Subcutaneous abdominal adipose tissue (tissue), 5 donors: ENCODE data around the gene LYRM4.

ENCODE experiments used
- H3K27ac ChIP-seq: one replicate; pipeline ENCODE4 v1.7.0; 2013; ENCODE audit warnings: low read depth, mild to moderate bottlenecking, inconsistent platforms, low read length, moderate library complexity
- H3K27me3 ChIP-seq, 5 donors: one replicate each; pipeline ENCODE4 v1.7.0; 2013; ENCODE audit warnings: low read length in 5 of 5, inconsistent platforms in 1 of 5; ENCODE audit not compliant: control insufficient read depth in 5 of 5, insufficient read depth in 4 of 5
- H3K36me3 ChIP-seq, 5 donors: one replicate each; pipeline ENCODE4 v1.7.0; 2013; ENCODE audit warnings: low read length in 5 of 5; ENCODE audit not compliant: control insufficient read depth in 5 of 5, insufficient read depth in 5 of 5
- H3K4me1 ChIP-seq, 5 donors: one replicate each; pipeline ENCODE4 v1.7.0; 2013; ENCODE audit warnings: low read length in 5 of 5, mild to moderate bottlenecking in 3 of 5, moderate library complexity in 1 of 5; ENCODE audit not compliant: control insufficient read depth in 5 of 5, insufficient read depth in 5 of 5
- H3K4me3 ChIP-seq, 5 donors: one replicate each; pipeline ENCODE4 v1.7.0; 2013; ENCODE audit warnings: low read length in 5 of 5, low read depth in 1 of 5
- H3K9ac ChIP-seq, 5 donors: one replicate each; pipeline ENCODE4 v1.7.0; 2013; ENCODE audit warnings: low read length in 5 of 5, mild to moderate bottlenecking in 4 of 5, moderate library complexity in 3 of 5
- H3K9me3 ChIP-seq, 5 donors: one replicate each; pipeline ENCODE4 v1.7.0; 2013; ENCODE audit warnings: low read length in 5 of 5; ENCODE audit not compliant: control insufficient read depth in 5 of 5
- donor health status: healthy.
- donor health status: healthy.
- donor health status: healthy.
- donor health status: healthy.
- donor health status: healthy.

Gene LYRM4

GRCh38 chr6:5172041-5172653, 88.6 kb downstream of the LYRM4 start:
- Histone ChIP-seq H3K27ac (no peak overlapping the region), H3K9me3 (no peaks in the 10 kb centered on the region), H3K4me1 (peaks cover 0 to 13% (median 0%) of the 10 kb centered on the region in 5 donors), H3K4me3 (no peak overlapping the region), H3K36me3 (no peaks in the 10 kb centered on the region), H3K27me3 (no peaks in the 10 kb centered on the region), H3K9ac (no peak overlapping the region)

DNA sequence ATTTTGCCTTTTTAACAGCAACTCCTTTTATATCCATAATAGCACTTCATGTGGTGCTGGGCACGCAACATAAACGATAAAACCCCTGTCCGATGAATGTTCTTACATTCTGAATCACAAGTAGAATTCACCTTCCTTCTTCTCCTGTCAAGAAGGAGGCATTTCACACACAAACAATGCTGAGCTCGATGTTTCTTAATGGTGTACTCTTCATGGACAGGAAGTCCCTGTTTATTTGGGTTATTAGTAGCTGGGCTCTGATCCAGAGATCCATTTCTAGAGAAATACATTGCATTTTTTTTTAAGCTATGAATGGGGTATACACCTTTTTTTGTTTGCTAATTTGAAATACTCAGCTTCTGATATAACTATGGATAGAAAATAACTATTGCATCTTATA, 93.2 kb downstream of the LYRM4 start:
- Histone ChIP-seq H3K27me3 (no peaks in the 10 kb centered on the region), H3K4me3 (no peak overlapping the region), H3K27ac (no peak overlapping the region), H3K4me1 (peaks cover 0 to 6% (median 3%) of the 10 kb centered on the region in 5 donors), H3K36me3 (no peaks in the 10 kb centered on the region), H3K9me3 (no peaks in the 10 kb centered on the region), H3K9ac (no peak overlapping the region)

DNA sequence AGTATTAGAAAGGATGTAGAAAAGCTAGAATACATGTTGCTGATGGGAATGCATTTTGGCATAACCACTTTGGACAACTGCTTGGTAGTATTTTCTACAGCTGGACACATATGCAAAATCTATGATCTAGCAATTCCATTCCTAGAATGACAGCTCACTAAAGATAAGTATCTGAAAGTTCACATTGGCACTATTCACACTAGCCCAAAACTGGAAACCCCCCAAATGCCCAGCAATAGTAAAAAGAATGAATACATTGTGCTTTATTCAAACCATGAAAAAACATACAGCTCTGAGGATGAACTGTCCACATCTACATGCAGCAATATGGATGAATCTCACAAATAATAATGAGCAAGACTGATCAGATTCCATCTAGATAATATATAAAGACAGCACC, 96.7 kb downstream of the LYRM4 start:
- no peak overlapping the region for H3K27ac ChIP-seq
- no peak overlapping the region for H3K4me3 ChIP-seq
- no peaks in the 10 kb centered on the region for H3K27me3 ChIP-seq
- no peaks in the 10 kb centered on the region for H3K9me3 ChIP-seq
- no peak overlapping the region for H3K9ac ChIP-seq
- H3K4me1 ChIP-seq = peaks cover 0 to 6% (median 3%) of the 10 kb centered on the region in 5 donors
- H3K36me3 ChIP-seq = no peaks in the 10 kb centered on the region

- Histone ChIP-seq H3K36me3 (no peaks in the 10 kb centered on the region), H3K9me3 (no peaks in the 10 kb centered on the region), H3K27ac (no peak overlapping the region), H3K4me1 (peaks cover 0 to 6% (median 3%) of the 10 kb centered on the region in 5 donors), H3K4me3 (no peak overlapping the region), H3K9ac (no peak overlapping the region), H3K27me3 (no peaks in the 10 kb centered on the region)
These were observed 97.5 kb downstream of the LYRM4 start for GRCh38 chr6:5163247-5163646.

- no peak overlapping the region for H3K27ac ChIP-seq
- H3K36me3 ChIP-seq = no peaks in the 10 kb centered on the region
- no peak overlapping the region for H3K4me3 ChIP-seq
- no peak overlapping the region for H3K9ac ChIP-seq
- H3K27me3 ChIP-seq = no peaks in the 10 kb centered on the region
- H3K9me3 ChIP-seq = no peaks in the 10 kb centered on the region
- peaks cover 0 to 6% (median 3%) of the 10 kb centered on the region in 5 donors for H3K4me1 ChIP-seq
These were observed 98.4 kb downstream of the LYRM4 start for GRCh38 chr6:5162355-5162754.

DNA sequence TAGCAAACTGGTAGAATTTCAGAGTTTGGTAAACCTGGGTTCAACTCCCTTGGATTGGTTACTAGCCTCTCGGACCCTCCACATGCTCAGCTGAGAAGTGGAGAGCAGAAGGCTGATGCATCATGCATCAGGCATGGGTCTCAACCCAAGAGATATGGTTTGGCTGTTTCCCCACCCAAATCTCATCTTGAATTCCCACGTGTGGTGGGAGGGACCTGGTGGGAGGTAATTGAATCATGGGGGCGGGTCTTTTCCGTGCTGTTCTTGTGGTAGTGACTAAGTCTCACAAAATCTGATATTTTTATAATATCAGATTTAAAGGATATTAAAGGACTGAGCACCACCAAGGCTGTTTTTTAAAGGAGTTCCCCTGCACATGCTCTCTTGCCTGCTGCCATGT, 100.5 kb downstream of the LYRM4 start:
- no peak overlapping the region for H3K9ac ChIP-seq

GRCh38 chr6:5159162-5159561, 101.6 kb downstream of the LYRM4 start:
- no peak overlapping the region for H3K4me3 ChIP-seq
- no peaks in the 10 kb centered on the region for H3K27me3 ChIP-seq
- no peaks in the 10 kb centered on the region for H3K36me3 ChIP-seq
- no peaks in the 10 kb centered on the region for H3K9me3 ChIP-seq
- H3K27ac ChIP-seq = no peak overlapping the region
- H3K9ac ChIP-seq = no peak overlapping the region
- peaks cover 0 to 6% (median 3%) of the 10 kb centered on the region in 5 donors for H3K4me1 ChIP-seq

More for the DNA sequence above, 100.5 kb downstream of the LYRM4 start:
- Histone ChIP-seq H3K4me1 (peaks cover 0 to 6% (median 3%) of the 10 kb centered on the region in 5 donors), H3K9me3 (no peaks in the 10 kb centered on the region), H3K27me3 (no peaks in the 10 kb centered on the region), H3K4me3 (no peak overlapping the region), H3K27ac (no peak overlapping the region), H3K36me3 (no peaks in the 10 kb centered on the region)

DNA sequence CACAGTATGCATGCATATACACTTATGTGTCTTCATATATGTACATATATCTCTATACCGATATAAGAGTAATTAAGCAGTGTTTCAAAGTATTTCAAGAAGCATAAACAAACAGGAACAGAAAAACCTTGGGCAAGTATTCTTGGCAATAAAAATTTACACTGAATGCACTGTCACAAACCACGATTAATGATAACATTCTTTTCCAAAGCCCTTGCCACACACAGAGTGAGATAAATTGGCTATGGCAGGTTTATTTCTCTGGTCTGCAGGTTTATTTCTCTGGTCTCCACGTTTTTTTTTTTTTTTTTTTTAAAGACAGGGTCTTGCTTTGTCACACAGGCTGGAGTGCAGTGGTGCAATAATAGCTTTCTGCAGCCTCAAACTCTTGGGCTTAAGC, 102.6 kb downstream of the LYRM4 start:
- Histone ChIP-seq H3K4me1 (peaks cover 0 to 3% (median 2%) of the 10 kb centered on the region in 5 donors), H3K36me3 (no peaks in the 10 kb centered on the region), H3K27me3 (no peaks in the 10 kb centered on the region), H3K4me3 (no peak overlapping the region), H3K27ac (no peak overlapping the region), H3K9me3 (no peaks in the 10 kb centered on the region), H3K9ac (no peak overlapping the region)

- Histone ChIP-seq H3K4me1 (no peaks in the 10 kb centered on the region), H3K27me3 (no peaks in the 10 kb centered on the region), H3K36me3 (no peaks in the 10 kb centered on the region), H3K9me3 (no peaks in the 10 kb centered on the region), H3K9ac (no peak overlapping the region), H3K4me3 (no peak overlapping the region), H3K27ac (no peak overlapping the region)
These were observed 103.1 kb downstream of the LYRM4 start for GRCh38 chr6:5157621-5158138.

- Histone ChIP-seq H3K27me3 (no peaks in the 10 kb centered on the region), H3K36me3 (no peaks in the 10 kb centered on the region), H3K9me3 (no peaks in the 10 kb centered on the region), H3K4me1 (peaks cover 0 to 9% (median 3%) of the 10 kb centered on the region in 5 donors), H3K27ac (no peak overlapping the region), H3K4me3 (no peak overlapping the region), H3K9ac (no peak overlapping the region)
These were observed 104.1 kb downstream of the LYRM4 start for GRCh38 chr6:5156627-5157026.
